K562 (cell line): ENCODE data around the gene MCAM. TPM values are rescaled to one million over a fixed set of nuclear protein-coding genes. Genes with fewer than 3 reads are reported as not detected.
A peak's percentile ranks its signal among the peaks of the same experiment; 100 is the strongest.

Experiments used
- AFF1 ChIP-seq, 2 experiments: fragments of 450-650 bp; IDR thresholded peaks; 2 replicates each; pipeline ENCODE4 v1.6.1; 2018; ENCODE audit warnings: mild to moderate bottlenecking in 2 of 2, low read depth in 1 of 2; ENCODE audit not compliant: partially characterized antibody in 2 of 2
- CHD1 ChIP-seq: fragments of 200-600 bp; sonication (generic); IDR thresholded peaks from one replicate; pipeline ENCODE4 v1.6.1; 2012; ENCODE audit warnings: mild to moderate bottlenecking, moderate library complexity, low read length, inconsistent platforms
- ETS1 ChIP-seq: conservative IDR thresholded peaks from 2 replicates; pipeline ENCODE4 v1.6.1; 2011; ENCODE audit warnings: low read depth, mild to moderate bottlenecking, low read length; ENCODE audit not compliant: control insufficient read depth
- FIP1L1 ChIP-seq: fragments of 200-400 bp; formaldehyde crosslinking; IDR thresholded peaks from 2 replicates; pipeline ENCODE4 v1.6.1; 2018; ENCODE audit warnings: mild to moderate bottlenecking, low read depth, low read length; ENCODE audit not compliant: poor library complexity, severe bottlenecking
- HDAC1 ChIP-seq, 2 experiments: fragments of 450-650 bp; IDR thresholded peaks; 2 replicates each; pipeline ENCODE4 v1.6.1; 2016 to 2017; ENCODE audit warnings: inconsistent platforms in 1 of 2, mild to moderate bottlenecking in 1 of 2, moderate library complexity in 1 of 2
- MCM2 ChIP-seq: fragments of 450-650 bp; IDR thresholded peaks from 2 replicates; pipeline ENCODE4 v1.6.1; 2017; ENCODE audit warnings: low read depth, mild to moderate bottlenecking
- MECOM ChIP-seq: fragments of 250-450 bp; sonication (Bioruptor Pico); IDR thresholded peaks from 2 replicates; pipeline ENCODE4 v1.8.0; 2022; ENCODE audit warnings: inconsistent platforms
- NBN ChIP-seq: fragments of 450-650 bp; IDR thresholded peaks from 2 replicates; pipeline ENCODE4 v1.6.1; 2016; ENCODE audit warnings: low read depth, mild to moderate bottlenecking
- NFIC ChIP-seq: fragments of 450-650 bp; IDR thresholded peaks from 2 replicates; pipeline ENCODE4 v1.6.1; 2017; ENCODE audit warnings: mild to moderate bottlenecking, inconsistent platforms
- PCBP1 ChIP-seq: fragments of 200-400 bp; formaldehyde crosslinking; IDR thresholded peaks from 2 replicates; pipeline ENCODE4 v1.6.1; 2018; ENCODE audit warnings: mild to moderate bottlenecking, low read depth, low read length; ENCODE audit not compliant: poor library complexity, severe bottlenecking
- PHF21A ChIP-seq: fragments of 450-650 bp; IDR thresholded peaks from 2 replicates; pipeline ENCODE4 v1.6.1; 2017; ENCODE audit warnings: low read depth, borderline replicate concordance
- SMAD4 ChIP-seq: fragments of 250-450 bp; sonication (Bioruptor Pico); conservative IDR thresholded peaks from 2 replicates; pipeline ENCODE4 v1.8.0; 2021; ENCODE audit warnings: inconsistent platforms, mild to moderate bottlenecking, moderate library complexity
- SOX6 ChIP-seq: fragments of 450-650 bp; IDR thresholded peaks from 2 replicates; pipeline ENCODE4 v1.6.1; 2014; ENCODE audit warnings: mild to moderate bottlenecking
- XRCC4 ChIP-seq: IDR thresholded peaks from one replicate; pipeline ENCODE4 v1.6.1; 2011; ENCODE audit not compliant: insufficient read depth, insufficient read length; ENCODE audit errors: extremely low read depth
- ZBTB11 ChIP-seq, 3 experiments: fragments of 200-800 bp in 1 of 3; fragments of 250-450 bp in 1 of 3; fragments of 450-650 bp in 1 of 3; sonication (Bioruptor Pico) in 1 of 3; sonication (Bioruptor generic) in 1 of 3; formaldehyde crosslinking in 1 of 3; IDR thresholded peaks; 2 replicates each; pipeline versions ENCODE4 v1.6.1 to v1.8.0; 2016 to 2022; ENCODE audit warnings: mild to moderate bottlenecking in 2 of 3, missing genetic modification characterization in 2 of 3, missing compliant biosample characterization in 1 of 3, moderate library complexity in 1 of 3
- ZFPM2 ChIP-seq: fragments of 250-450 bp; sonication (Bioruptor Pico); IDR thresholded peaks from 2 replicates; pipeline ENCODE4 v1.5.1; 2022; ENCODE audit warnings: mild to moderate bottlenecking
- ZNF384 ChIP-seq: IDR thresholded peaks from 2 replicates; pipeline ENCODE4 v1.6.1; 2012; ENCODE audit warnings: low read depth, low read length, improper control_type of control experiment
- ZNF561 ChIP-seq: fragments of 450-650 bp; formaldehyde crosslinking; conservative IDR thresholded peaks from 2 replicates; pipeline ENCODE4 v1.4.0; 2020; ENCODE audit warnings: mild to moderate bottlenecking, moderate library complexity
- polyA plus RNA-seq, 8 experiments: library from polyadenylated mRNA; depleted of rRNA in 4 of 8; stranded (reverse) in 5 of 8; unstranded in 3 of 8; fragments of >200 nt; fragmentation: Nextera tagmentation in 2 of 8; fragmentation: Illumina TruSeq in 1 of 8; extraction: Ambion mirVana in 2 of 8; extraction: Trizol in 1 of 8; gene quantifications; 2 replicates each; pipeline versions ENCODE4 v1.2.1 to v1.2.3, GENCODE V29; 2011 to 2014; ENCODE audit warnings: inconsistent platforms in 1 of 8, missing spikeins in 1 of 8
- total RNA-seq, 7 experiments: library from RNA; depleted of rRNA in 6 of 7; stranded (reverse); fragments of >200 nt in 6 of 7; fragmentation: Illumina TruSeq in 2 of 7; extraction: Trizol in 2 of 7; gene quantifications; 2 replicates each; pipeline versions ENCODE4 v1.2.1 to v1.2.3, GENCODE V29; 2011 to 2021; ENCODE audit warnings: low replicate concordance in 1 of 7

The MCAM gene
- total and polyA plus RNA-seq, 9 of the 15 experiments (the other 6 are each of a cell fraction or from before 2014, with no cell fraction given) = 14.7 to 118 (median 53.6) TPM

- TF ChIP-seq ZBTB11 (CRISPR knock-in tag; IDR thresholded peaks at IDR 0.05) = peak in 1 of 3 experiments; percentile 46; a peak in 1 of 6 replicates
- no peak for TF ChIP-seq ZFPM2
- TF ChIP-seq PHF21A = no peak
- TF ChIP-seq CHD1 = peak; percentile 25
- TF ChIP-seq SMAD4 (CRISPR knock-in tag) = peak; percentile 75; the same call in 1 of the 2 replicates
- no peak for TF ChIP-seq ZNF384
- no peak for TF ChIP-seq AFF1 (IDR thresholded peaks at IDR 0.05; ENCODE audit: low read depth in 1 of 2, partially characterized antibody in 2 of 2)
- TF ChIP-seq PCBP1 = peak; percentile 21
- peak; percentile 64 for TF ChIP-seq FIP1L1
- no peak for TF ChIP-seq ZNF561 (CRISPR knock-in tag)
- no peak for TF ChIP-seq SOX6
- no peak for TF ChIP-seq MECOM (CRISPR knock-in tag)
- no peak for TF ChIP-seq XRCC4
- no peak for TF ChIP-seq MCM2
- TF ChIP-seq NFIC = no peak
- no peak; the same call in 1 of the 2 replicates for TF ChIP-seq NBN
- TF ChIP-seq ETS1 = peak; percentile 61; the same call in 1 of the 2 replicates
- TF ChIP-seq HDAC1 (IDR thresholded peaks at IDR 0.05) = no peak; a peak in 1 of 4 replicates
Measured at GRCh38 chr11:119320776-119321524, 4.0 kb upstream of the MCAM start (continued).
